H1 (cell line): ENCODE measurements around the gene ZCCHC17. TPM values are rescaled to one million over a fixed set of nuclear protein-coding genes. Genes with fewer than 3 reads are reported as not detected.

Experiments
- CTCF ChIA-PET: fragments of 300-600 bp; sonication (Branson Sonifier 250); formaldehyde crosslinking; loops from one replicate; lab custom pipeline; 2021; ENCODE audit not compliant: partially characterized antibody; lab: Charles Lee
- POLR2A ChIA-PET: fragments of 300-600 bp; sonication (Branson Sonifier 250); formaldehyde crosslinking; loops from one replicate; lab custom pipeline; 2021; ENCODE audit warnings: inconsistent platforms; ENCODE audit not compliant: partially characterized antibody; lab: Charles Lee
- DNase-seq, 2 experiments: peaks; one replicate each; pipeline versions ENCODE4 v3.0.0 to v3.0.0-alpha.2; 2010 to 2022; ENCODE audit warnings: low spot score in 2 of 2, low read depth in 1 of 2, mixed read lengths in 1 of 2
- FAIRE-seq: peaks from 2 replicates; lab custom pipeline; 2011; peaks lifted over from hg19 to GRCh38; lab: Jason Lieb, UNC
- H2AFZ ChIP-seq: 2 replicates; pipeline ENCODE4 v1.8.1; 2012; ENCODE audit warnings: low read length, inconsistent platforms
- H2AK5ac ChIP-seq: 2 replicates; pipeline ENCODE4 v1.6.1; 2013; ENCODE audit warnings: low read depth, low read length
- H2BK120ac ChIP-seq: replicated peaks from 2 replicates; pipeline ENCODE3; 2013; ENCODE audit warnings: low read depth, low read length, inconsistent platforms
- H2BK12ac ChIP-seq: 2 replicates; pipeline ENCODE4 v1.6.1; 2013; ENCODE audit warnings: low read depth, low read length
- H2BK15ac ChIP-seq: 2 replicates; pipeline ENCODE4 v1.6.1; 2013; ENCODE audit warnings: low read length
- H2BK20ac ChIP-seq: 2 replicates; pipeline ENCODE4 v1.6.1; 2013; ENCODE audit warnings: low read length
- H2BK5ac ChIP-seq: 2 replicates; pipeline ENCODE4 v1.6.1; 2013; ENCODE audit warnings: low read depth, low read length
- H3K14ac ChIP-seq: 2 replicates; pipeline ENCODE4 v1.6.1; 2013; ENCODE audit warnings: inconsistent platforms; ENCODE audit not compliant: insufficient read length
- H3K18ac ChIP-seq: 2 replicates; pipeline ENCODE4 v1.6.1; 2013; ENCODE audit warnings: low read length; ENCODE audit errors: extremely low read depth
- H3K23ac ChIP-seq: 2 replicates; pipeline ENCODE4 v1.6.1; 2013; ENCODE audit warnings: inconsistent platforms; ENCODE audit not compliant: insufficient read length
- H3K23me2 ChIP-seq: 2 replicates; pipeline ENCODE4 v1.6.1; 2013; ENCODE audit warnings: low read depth, low read length
- H3K27ac ChIP-seq: 2 replicates; pipeline ENCODE4 v1.6.1; 2011; ENCODE audit warnings: low read depth, low read length, inconsistent platforms
- H3K27me3 ChIP-seq, 4 experiments: replicated peaks in 1 of 4; 1 replicate in 1 of 4; 2 replicates in 3 of 4; pipeline versions ENCODE4 v1.6.1 to v1.8.1; 2011 to 2013; ENCODE audit warnings: low read length in 3 of 4, mild to moderate bottlenecking in 3 of 4, inconsistent platforms in 2 of 4, mixed read lengths in 2 of 4, moderate library complexity in 1 of 4; ENCODE audit not compliant: control insufficient read depth in 3 of 4, insufficient read depth in 3 of 4; ENCODE audit errors: extremely low read depth in 1 of 4
- H3K36me3 ChIP-seq, 4 experiments: 2 replicates each; pipeline versions ENCODE4 v1.6.1 to v1.8.1; 2011 to 2013; ENCODE audit warnings: mild to moderate bottlenecking in 4 of 4, low read length in 3 of 4, moderate library complexity in 2 of 4, control low read depth in 1 of 4, inconsistent platforms in 1 of 4; ENCODE audit not compliant: insufficient read depth in 4 of 4, control insufficient read depth in 2 of 4
- H3K4ac ChIP-seq: replicated peaks from 2 replicates; pipeline ENCODE3; 2013; ENCODE audit warnings: low read length, low read depth, mixed read lengths, inconsistent platforms; ENCODE audit not compliant: insufficient read length
- H3K4me1 ChIP-seq, 4 experiments: replicated peaks in 1 of 4; 1 replicate in 1 of 4; 2 replicates in 3 of 4; pipeline versions ENCODE4 v1.6.1 to v1.8.1; 2011 to 2013; ENCODE audit warnings: low read length in 3 of 4, inconsistent platforms in 2 of 4, mixed read lengths in 1 of 4; ENCODE audit not compliant: insufficient read depth in 4 of 4, control insufficient read depth in 3 of 4
- H3K4me2 ChIP-seq, 2 experiments: 2 replicates each; pipeline versions ENCODE4 v1.6.1 to v1.8.1; 2011 to 2013; ENCODE audit warnings: low read depth in 2 of 2, low read length in 2 of 2, control low read depth in 1 of 2, inconsistent platforms in 1 of 2, mild to moderate bottlenecking in 1 of 2; ENCODE audit not compliant: insufficient read depth in 1 of 2
- H3K4me3 ChIP-seq, 4 experiments: fragments of 200-600, 300-600 bp in 1 of 4; sonication (generic), shearing (Covaris generic), sonication (Bioruptor Twin) in 1 of 4; 2 replicates each; pipeline versions ENCODE4 v1.5.1 to v1.8.1; 2011 to 2016; ENCODE audit warnings: low read length in 4 of 4, low read depth in 3 of 4, control low read depth in 2 of 4, inconsistent platforms in 2 of 4, mild to moderate bottlenecking in 2 of 4, mixed read lengths in 1 of 4, moderate library complexity in 1 of 4; ENCODE audit not compliant: insufficient read depth in 2 of 4; ENCODE audit errors: extremely low read depth in 1 of 4
- H3K56ac ChIP-seq: replicated peaks from 2 replicates; pipeline ENCODE3; 2013; ENCODE audit warnings: low read depth, mild to moderate bottlenecking, mixed read lengths, low read length, inconsistent platforms; ENCODE audit not compliant: insufficient read length
- H3K79me1 ChIP-seq: 2 replicates; pipeline ENCODE4 v1.6.1; 2013; ENCODE audit warnings: low read depth, low read length, control low read depth
- H3K79me2 ChIP-seq, 2 experiments: 2 replicates each; pipeline versions ENCODE4 v1.6.1 to v1.8.1; 2012 to 2013; ENCODE audit warnings: low read length in 2 of 2, mild to moderate bottlenecking in 2 of 2, inconsistent platforms in 1 of 2; ENCODE audit not compliant: insufficient read depth in 2 of 2, control insufficient read depth in 1 of 2
- H3K9ac ChIP-seq, 4 experiments: replicated peaks in 1 of 4; 1 replicate in 1 of 4; 2 replicates in 3 of 4; pipeline versions ENCODE4 v1.6.1 to v1.8.1; 2011 to 2013; ENCODE audit warnings: low read depth in 3 of 4, low read length in 3 of 4, control low read depth in 2 of 4, mild to moderate bottlenecking in 2 of 4, moderate library complexity in 2 of 4, inconsistent platforms in 1 of 4; ENCODE audit errors: extremely low read depth in 1 of 4
- H3K9me3 ChIP-seq, 2 experiments: 2 replicates each; pipeline versions ENCODE4 v1.6.1 to v1.8.1; 2012 to 2013; ENCODE audit warnings: mild to moderate bottlenecking in 2 of 2, moderate library complexity in 2 of 2, control low read depth in 1 of 2, inconsistent platforms in 1 of 2, low read depth in 1 of 2, low read length in 1 of 2, mixed read lengths in 1 of 2; ENCODE audit not compliant: insufficient read depth in 2 of 2
- H4K20me1 ChIP-seq, 2 experiments: replicated peaks in 1 of 2; 2 replicates each; pipeline versions ENCODE3 to v1.8.1; 2011 to 2013; ENCODE audit warnings: inconsistent platforms in 2 of 2, low read length in 2 of 2, mild to moderate bottlenecking in 1 of 2; ENCODE audit not compliant: insufficient read depth in 2 of 2, control insufficient read depth in 1 of 2
- H4K5ac ChIP-seq: 2 replicates; pipeline ENCODE4 v1.6.1; 2013; ENCODE audit warnings: low read length, low read depth, mixed read lengths, inconsistent platforms; ENCODE audit not compliant: insufficient read length
- H4K8ac ChIP-seq: 2 replicates; pipeline ENCODE4 v1.8.0; 2013; ENCODE audit warnings: mild to moderate bottlenecking, moderate library complexity, low read length, inconsistent platforms; ENCODE audit not compliant: insufficient read depth; ENCODE audit errors: extremely low read depth
- H4K91ac ChIP-seq: replicated peaks from 2 replicates; pipeline ENCODE3; 2013; ENCODE audit warnings: low read length, mixed read lengths, inconsistent platforms; ENCODE audit not compliant: insufficient read length
- BRCA1 ChIP-seq: IDR thresholded peaks from 2 replicates; pipeline ENCODE4 v1.6.1; 2012; ENCODE audit warnings: low read depth, low read length, improper control_type of control experiment
- CTBP2 ChIP-seq: IDR thresholded peaks from 2 replicates; pipeline ENCODE4 v1.7.0; 2011; ENCODE audit warnings: borderline replicate concordance, mild to moderate bottlenecking, moderate library complexity, mixed read lengths, low read length; ENCODE audit not compliant: insufficient read depth, insufficient read length
- KDM4A ChIP-seq: IDR thresholded peaks from one replicate; pipeline ENCODE4 v1.7.1; 2012; ENCODE audit warnings: low read depth, mild to moderate bottlenecking, moderate library complexity, low read length, inconsistent platforms; ENCODE audit not compliant: severe bottlenecking
- SP2 ChIP-seq: IDR thresholded peaks from 2 replicates; pipeline ENCODE4 v1.6.1; 2012; ENCODE audit warnings: mild to moderate bottlenecking, low read length, inconsistent platforms
- TCF12 ChIP-seq: IDR thresholded peaks from 2 replicates; pipeline ENCODE4 v1.6.1; 2011; ENCODE audit warnings: low read depth, mild to moderate bottlenecking, low read length
- WGBS, 2 experiments: shearing (Covaris generic) in 1 of 2; methylation state at CpG; one replicate each; pipeline versions ENCODE4 v1.1.6 to v1.1.7; 2013 to 2015; ENCODE audit warnings: low lambda C conversion rate in 2 of 2, mixed read lengths in 2 of 2, inconsistent platforms in 1 of 2, low coverage in 1 of 2, missing lambda C conversion rate in 1 of 2; ENCODE audit not compliant: insufficient replicate concordance in 2 of 2, insufficient coverage in 1 of 2, insufficient read length in 1 of 2; ENCODE audit errors: extremely low coverage in 1 of 2, missing lambda C conversion rate in 1 of 2; 5-methylcytosine and 5-hydroxymethylcytosine counted together
- polyA plus RNA-seq, 7 experiments: library from polyadenylated mRNA; depleted of rRNA in 3 of 7; stranded (reverse) in 5 of 7; unstranded in 2 of 7; fragments of >200 nt in 5 of 7; fragments of 200-250 nt in 2 of 7; gene quantifications; 1 replicate in 5 of 7; 2 replicates in 1 of 7; 4 replicates in 1 of 7; pipeline versions ENCODE4 v1.2.1 to v1.2.3, GENCODE V29; 2011 to 2013; ENCODE audit warnings: missing spikeins in 2 of 7, mixed read lengths in 2 of 7
- total RNA-seq: library from RNA; stranded (reverse); fragmentation: NEBNext Ultra II Directional; extraction: Animal tissue kit (Norgen Biotek cat#: 25700); gene quantifications from 2 replicates; pipeline ENCODE4 v1.2.1, GENCODE V29; 2021
- TF ChIP-seq, protein P1 (sequence below): IDR thresholded peaks from 2 replicates; pipeline ENCODE4 v1.6.1; 2012; ENCODE audit warnings: inconsistent platforms

The ZCCHC17 gene
- total and polyA plus RNA-seq, 2 of the 8 experiments (the other 6 are each of a cell fraction or from before 2014, with no cell fraction given): 51.6 to 59.3 TPM

GRCh38 chr1:31300193-31300592 lies 3.4 kb downstream of the ZCCHC17 start:
- no peak overlapping the region for H2BK5ac ChIP-seq
- H3K4me1 ChIP-seq: peaks cover 0 to 8% (median 4%) of the 10 kb centered on the region in 4 experiments; a peak in 4 of 7 replicates
- POLR2A ChIA-PET: no interaction called here
- no peak for TF ChIP-seq SP2
- TF ChIP-seq KDM4A: no peak
- TF ChIP-seq CTBP2: no peak
- no peak for TF ChIP-seq TCF12
- no peak for TF ChIP-seq BRCA1
- TF ChIP-seq, protein P1, sequence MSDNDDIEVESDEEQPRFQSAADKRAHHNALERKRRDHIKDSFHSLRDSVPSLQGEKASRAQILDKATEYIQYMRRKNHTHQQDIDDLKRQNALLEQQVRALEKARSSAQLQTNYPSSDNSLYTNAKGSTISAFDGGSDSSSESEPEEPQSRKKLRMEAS: no peak
- H3K79me1 ChIP-seq: peaks cover 18% of the 10 kb centered on the region
- no peaks in the 10 kb centered on the region for H3K27me3 ChIP-seq
- H3K23ac ChIP-seq: no peak overlapping the region
- no peak overlapping the region for H2BK12ac ChIP-seq
- H3K9ac ChIP-seq: no peak overlapping the region
- peaks cover 18 to 81% of the 10 kb centered on the region in 2 experiments for H3K79me2 ChIP-seq
- H2BK20ac ChIP-seq: no peak overlapping the region
- FAIRE-seq (no peak), DNase-seq (no peak)
- no peaks in the 10 kb centered on the region for H3K9me3 ChIP-seq
- H3K4ac ChIP-seq: no peak overlapping the region
- no peak overlapping the region for H3K56ac ChIP-seq
- peaks cover 8% of the 10 kb centered on the region for H3K23me2 ChIP-seq
- CTCF ChIA-PET: interaction anchor here (1.4 to 1.8 kb wide), 2 partner anchors 13 to 115 kb away, joined by 3 to 7 read pairs; no protein-coding TSS in a partner anchor
- H3K18ac ChIP-seq: no peak overlapping the region
- H4K20me1 ChIP-seq: peaks cover 0 to 3% of the 10 kb centered on the region in 2 experiments
- no peak overlapping the region for H3K27ac ChIP-seq
- WGBS, 2 experiments: 94% methylated on average over 3 of the region's 3 CpGs; no CpG with 5 or more reads in 1 of the 2 experiments
- no peak overlapping the region for H3K4me3 ChIP-seq
- H3K36me3 ChIP-seq: peaks cover 0 to 2% (median 0%) of the 10 kb centered on the region in 4 experiments; a peak in 1 of 8 replicates
- no peak overlapping the region for H3K14ac ChIP-seq
- H2AK5ac ChIP-seq: no peak overlapping the region
- no peak overlapping the region for H4K8ac ChIP-seq
- no peak overlapping the region for H2BK15ac ChIP-seq
- H3K4me2 ChIP-seq: no peak overlapping the region
- no peak overlapping the region for H4K91ac ChIP-seq
- H2AFZ ChIP-seq: no peak overlapping the region
- no peak overlapping the region for H2BK120ac ChIP-seq
- H4K5ac ChIP-seq: no peak overlapping the region
